Activated naive CD8-positive, alpha-beta T cell treated with anti-CD3 and anti-CD28 coated beads, Interleukin-2, amount 50 U/mL, for 24 hours (primary cell): ENCODE results near the gene TSGA10.
"Not testable (repeated sequence)": the region's sequence is repeated elsewhere in the genome, so short reads cannot be mapped to it uniquely, and the experiment has no call there.

Experiments
- ATAC-seq: fragments of 150-1000 bp; cut with Tn5 transposase; one replicate; pipeline ENCODE4 v1.10.0; 2021
- DNase-seq: peaks from one replicate; pipeline ENCODE4 v3.0.0; 2021
- H3K27ac Mint-ChIP-seq: one replicate; pipeline ENCODE4 v1.8.0; 2021; ENCODE audit warnings: mild to moderate bottlenecking, mixed read lengths
- H3K27me3 Mint-ChIP-seq: one replicate; pipeline ENCODE4 v1.8.0; 2021; ENCODE audit warnings: mixed read lengths
- H3K36me3 Mint-ChIP-seq: one replicate; pipeline ENCODE4 v1.8.0; 2021; ENCODE audit warnings: low read depth, mixed read lengths
- H3K4me1 Mint-ChIP-seq: one replicate; pipeline ENCODE4 v1.8.0; 2021; ENCODE audit warnings: mixed read lengths
- H3K4me3 Mint-ChIP-seq: one replicate; pipeline ENCODE4 v1.8.0; 2021; ENCODE audit warnings: mild to moderate bottlenecking, moderate library complexity, mixed read lengths
- H3K9me3 Mint-ChIP-seq: one replicate; pipeline ENCODE4 v1.8.0; 2021; ENCODE audit warnings: mixed read lengths

Gene TSGA10

DNA sequence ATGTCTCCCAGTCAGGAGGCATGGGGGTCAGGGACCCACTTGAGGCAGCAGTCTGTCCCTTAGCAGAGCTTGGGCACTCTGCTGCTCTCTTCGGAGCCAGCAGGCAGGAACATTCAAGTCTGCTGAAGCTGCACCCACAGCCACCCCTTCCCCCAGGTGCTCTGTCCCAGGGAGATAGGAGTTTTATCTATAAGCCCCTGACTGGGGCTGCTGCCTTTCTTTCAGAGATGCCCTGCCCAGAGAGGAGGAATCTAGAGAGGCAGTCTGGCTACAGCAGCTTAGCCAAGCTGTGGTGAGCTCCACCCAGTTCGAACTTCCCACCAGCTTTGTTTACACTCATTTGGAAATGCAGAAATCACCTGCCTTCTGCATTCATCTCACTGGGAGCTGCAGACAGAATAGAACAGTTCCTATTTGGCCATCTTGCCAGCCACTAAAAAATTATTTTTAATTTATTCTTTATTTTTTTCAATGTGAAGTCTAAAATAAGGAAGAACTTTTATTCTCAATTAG lies 19.6 kb downstream of the TSGA10 start:
- H3K4me3 Mint-ChIP-seq, H3K27me3 Mint-ChIP-seq, ATAC-seq, DNase-seq, H3K27ac Mint-ChIP-seq: not testable (repeated sequence)
- Mint-ChIP-seq H3K4me1 (peaks cover 10% of the 10 kb centered on the region), H3K36me3 (peaks cover 24% of the 10 kb centered on the region), H3K9me3 (peaks cover 49% of the 10 kb centered on the region)

DNA sequence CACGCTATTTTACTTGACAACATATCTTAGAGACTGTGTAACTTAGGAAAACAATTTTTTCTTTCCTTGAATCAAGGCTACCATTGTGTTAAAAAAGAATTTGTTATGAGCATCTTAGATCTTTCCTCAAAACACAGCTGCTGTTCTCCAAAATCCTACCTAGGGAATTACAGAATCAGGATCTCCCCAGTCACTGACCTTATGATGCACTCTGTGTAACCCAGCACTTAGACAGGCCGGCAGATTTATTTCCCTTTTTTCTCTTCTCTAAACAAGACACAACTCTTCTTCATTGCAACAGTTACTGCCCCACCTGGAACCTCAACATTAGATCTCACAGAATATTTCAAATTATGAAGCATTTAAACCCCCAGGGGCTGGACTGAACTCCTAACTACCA lies 26.8 kb downstream of the TSGA10 start:
- no peak for ATAC-seq

DNA sequence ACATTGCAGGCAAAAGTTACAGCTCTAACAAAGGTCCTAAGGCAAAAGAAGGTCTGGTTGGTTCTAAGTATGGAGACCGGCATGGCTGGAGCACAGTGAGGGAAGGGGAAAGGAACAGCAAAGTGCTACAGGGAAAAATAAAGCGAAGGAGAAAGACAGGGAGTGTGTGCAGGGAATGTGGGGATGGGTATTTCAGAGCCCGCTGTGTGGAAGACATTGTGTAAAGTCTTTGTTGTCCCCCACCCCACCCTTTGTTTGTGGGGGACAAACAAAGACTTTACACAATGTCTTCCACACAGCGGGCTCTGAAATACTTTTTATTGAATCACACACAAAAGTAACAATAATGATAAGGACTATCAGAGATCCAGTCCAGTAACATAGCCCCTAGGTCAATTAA lies 42.1 kb downstream of the TSGA10 start:
- no peaks in the 10 kb centered on the region for H3K9me3 Mint-ChIP-seq
- H3K27ac Mint-ChIP-seq = no peak overlapping the region
- no peaks in the 10 kb centered on the region for H3K36me3 Mint-ChIP-seq
- no peaks in the 10 kb centered on the region for H3K4me1 Mint-ChIP-seq
- H3K27me3 Mint-ChIP-seq = no peaks in the 10 kb centered on the region
- DNase-seq (no peak), ATAC-seq (no peak)
- no peak overlapping the region for H3K4me3 Mint-ChIP-seq

More for the DNA sequence above, 26.8 kb downstream of the TSGA10 start:
- Mint-ChIP-seq H3K9me3 (peaks cover 73% of the 10 kb centered on the region), H3K27me3 (no peaks in the 10 kb centered on the region), H3K27ac (no peak overlapping the region), H3K4me1 (no peaks in the 10 kb centered on the region), H3K4me3 (no peak overlapping the region), H3K36me3 (peaks cover 52% of the 10 kb centered on the region)
- DNase-seq = no peak

DNA sequence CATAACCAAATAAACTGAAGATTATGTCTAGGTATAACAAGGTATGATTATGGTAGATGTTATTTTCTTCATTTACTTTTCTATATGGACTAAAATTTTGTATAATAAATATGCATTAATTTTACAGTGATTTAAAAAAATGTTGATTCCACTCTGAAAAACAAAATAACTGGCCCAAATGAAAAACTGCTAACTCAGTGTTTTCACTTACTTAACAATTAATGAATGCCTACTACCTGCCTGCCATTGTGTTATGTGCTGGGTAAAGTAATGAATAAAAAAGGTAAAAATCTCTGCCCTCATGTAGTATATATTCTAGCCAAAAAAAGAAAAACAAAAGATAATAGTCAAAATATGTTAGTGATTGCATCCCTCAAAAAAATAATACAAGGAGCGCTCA lies 42.8 kb downstream of the TSGA10 start:
- Mint-ChIP-seq H3K27ac (no peak overlapping the region), H3K9me3 (no peaks in the 10 kb centered on the region)
- no peak for DNase-seq

DNA sequence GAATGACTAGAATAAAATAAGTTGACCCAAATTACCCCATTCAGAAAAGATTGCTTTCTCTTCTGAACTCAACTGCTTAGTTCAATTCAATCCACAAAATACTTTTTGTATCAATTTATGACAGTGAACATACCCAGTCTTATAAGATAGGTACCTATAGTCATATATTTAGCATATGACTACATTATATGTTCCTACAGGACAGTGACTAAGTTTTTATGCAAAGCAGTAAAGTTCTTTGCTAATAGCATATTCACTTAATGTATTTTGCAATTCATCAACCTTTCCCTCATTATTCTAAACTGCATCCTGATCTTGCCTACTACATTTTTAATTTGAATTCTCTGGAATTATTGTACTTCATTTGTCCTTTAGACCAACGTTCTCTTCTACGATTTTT lies 43.5 kb downstream of the TSGA10 start:
- no peaks in the 10 kb centered on the region for H3K4me1 Mint-ChIP-seq
- no peak overlapping the region for H3K27ac Mint-ChIP-seq
- ATAC-seq (no peak), DNase-seq (no peak)
- no peaks in the 10 kb centered on the region for H3K27me3 Mint-ChIP-seq
- H3K4me3 Mint-ChIP-seq = no peak overlapping the region
- H3K9me3 Mint-ChIP-seq = no peaks in the 10 kb centered on the region
- no peaks in the 10 kb centered on the region for H3K36me3 Mint-ChIP-seq

More for the DNA sequence above, 42.8 kb downstream of the TSGA10 start:
- H3K27me3 Mint-ChIP-seq = no peaks in the 10 kb centered on the region
- no peaks in the 10 kb centered on the region for H3K36me3 Mint-ChIP-seq
- no peak for ATAC-seq
- no peaks in the 10 kb centered on the region for H3K4me1 Mint-ChIP-seq
- H3K4me3 Mint-ChIP-seq = no peak overlapping the region

DNA sequence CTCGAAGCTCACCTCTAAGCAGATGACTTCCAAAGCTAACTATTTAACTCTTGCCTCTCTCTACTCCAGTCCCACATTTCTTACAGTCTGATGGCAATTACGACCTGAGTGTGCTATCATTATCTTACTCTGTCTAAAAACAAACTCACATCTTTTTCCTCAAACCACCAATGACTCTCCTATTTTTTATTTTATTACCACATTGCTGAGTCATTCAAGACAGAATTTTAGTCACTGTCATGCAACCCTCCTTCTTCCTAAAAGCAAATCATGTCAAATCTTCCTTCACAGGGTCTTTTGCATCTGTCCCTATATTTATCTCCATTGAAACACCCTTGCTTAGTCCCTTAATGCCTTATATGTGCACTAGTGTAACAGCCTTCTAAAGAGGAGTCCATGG lies 47.8 kb downstream of the TSGA10 start:
- Mint-ChIP-seq H3K4me3 (no peak overlapping the region), H3K36me3 (no peaks in the 10 kb centered on the region), H3K27ac (no peak overlapping the region), H3K27me3 (no peaks in the 10 kb centered on the region), H3K9me3 (no peaks in the 10 kb centered on the region), H3K4me1 (no peaks in the 10 kb centered on the region)
- DNase-seq (no peak), ATAC-seq (no peak)

DNA sequence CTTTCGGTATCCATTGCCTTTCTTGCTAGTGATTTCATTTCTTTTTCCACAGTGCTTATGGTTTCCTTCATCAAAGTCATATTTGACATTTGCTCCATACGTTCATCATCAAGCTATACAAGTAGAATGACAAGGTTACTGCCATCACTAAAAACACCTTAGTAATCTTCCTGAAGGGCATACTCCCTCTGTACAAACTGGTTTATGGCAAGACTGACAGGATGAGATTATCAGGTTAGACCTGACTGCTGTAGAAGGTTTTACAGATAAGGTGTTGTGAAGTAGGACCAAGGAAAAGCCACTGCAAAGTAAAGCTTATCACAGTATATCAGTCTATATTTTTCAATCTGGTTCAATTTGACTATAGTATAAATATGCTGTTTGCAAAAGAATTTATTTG lies 50.7 kb downstream of the TSGA10 start:
- DNase-seq (no peak), ATAC-seq (no peak)
- Mint-ChIP-seq H3K4me3 (no peak overlapping the region), H3K9me3 (no peaks in the 10 kb centered on the region), H3K4me1 (peaks cover 4% of the 10 kb centered on the region), H3K27me3 (no peaks in the 10 kb centered on the region), H3K27ac (no peak overlapping the region), H3K36me3 (no peaks in the 10 kb centered on the region)

DNA sequence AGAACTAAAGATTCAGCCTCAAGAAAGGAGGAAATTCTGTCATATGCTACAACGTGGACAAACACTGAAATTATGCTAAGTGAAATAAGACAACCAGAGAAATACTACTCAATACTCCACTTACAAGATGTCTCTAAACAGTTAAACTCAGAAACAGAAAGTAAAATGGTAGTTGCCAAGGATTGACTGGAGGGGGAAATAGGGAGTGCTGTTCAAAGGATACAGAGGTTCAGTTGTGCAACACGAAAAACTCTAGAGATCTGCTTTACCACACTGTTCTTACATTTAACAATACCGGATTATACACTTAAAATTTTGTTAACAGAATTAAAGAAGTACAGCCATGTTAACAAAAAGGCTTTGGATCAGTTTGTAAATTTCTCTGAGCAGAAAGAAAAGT lies 53.0 kb downstream of the TSGA10 start:
- ATAC-seq (no peak), DNase-seq (no peak)
- Mint-ChIP-seq H3K36me3 (no peaks in the 10 kb centered on the region), H3K4me3 (no peak overlapping the region), H3K27ac (no peak overlapping the region), H3K4me1 (peaks cover 6% of the 10 kb centered on the region), H3K9me3 (no peaks in the 10 kb centered on the region), H3K27me3 (no peaks in the 10 kb centered on the region)

DNA sequence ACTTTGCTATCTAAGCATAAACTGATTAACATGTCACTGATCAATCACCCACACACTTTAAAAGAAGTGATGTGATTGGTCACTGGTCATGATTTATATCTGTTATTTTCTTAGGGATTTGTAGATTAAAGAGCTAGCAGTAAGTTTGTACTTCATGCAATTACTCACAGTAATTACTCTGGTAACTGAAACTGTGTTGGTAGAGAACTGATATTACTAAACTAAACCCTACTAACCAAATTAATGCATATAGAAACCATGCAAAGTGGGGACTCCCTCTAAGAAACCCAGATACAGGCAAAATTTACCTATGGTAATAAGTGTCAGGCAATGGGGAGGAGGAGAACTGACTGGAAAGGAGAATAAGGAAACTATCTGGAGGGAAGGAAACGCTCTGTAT lies 58.0 kb downstream of the TSGA10 start:
- ATAC-seq (peak; percentile 52), DNase-seq (no peak)
- H3K27ac Mint-ChIP-seq = no peak overlapping the region
- no peaks in the 10 kb centered on the region for H3K27me3 Mint-ChIP-seq
- peaks cover 6% of the 10 kb centered on the region for H3K9me3 Mint-ChIP-seq
- peaks cover 9% of the 10 kb centered on the region for H3K4me1 Mint-ChIP-seq
- no peak overlapping the region for H3K4me3 Mint-ChIP-seq
- no peaks in the 10 kb centered on the region for H3K36me3 Mint-ChIP-seq

DNA sequence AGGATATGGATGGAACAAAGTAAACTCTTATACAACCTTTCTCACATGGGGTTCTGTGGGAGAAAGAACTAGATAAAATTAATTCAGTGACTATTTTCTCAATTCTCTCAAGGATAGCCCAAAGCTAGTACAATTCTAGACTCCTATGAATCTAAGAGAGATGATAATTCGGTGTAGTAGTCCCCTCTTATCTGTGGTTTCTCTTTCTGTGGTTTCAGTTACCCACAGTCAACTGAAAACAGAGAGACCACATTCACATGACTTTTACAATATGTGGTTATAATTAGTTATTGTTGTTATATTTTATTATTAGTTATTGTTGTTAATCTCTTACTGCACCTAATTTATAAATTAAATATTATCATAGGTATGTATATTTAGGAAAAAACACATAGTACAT lies 66.7 kb downstream of the TSGA10 start:
- H3K27ac Mint-ChIP-seq = no peak overlapping the region
- no peaks in the 10 kb centered on the region for H3K9me3 Mint-ChIP-seq
- peaks cover 4% of the 10 kb centered on the region for H3K27me3 Mint-ChIP-seq
- peaks cover 5% of the 10 kb centered on the region for H3K4me1 Mint-ChIP-seq
- H3K4me3 Mint-ChIP-seq = no peak overlapping the region
- DNase-seq (no peak), ATAC-seq (no peak)
- H3K36me3 Mint-ChIP-seq = no peaks in the 10 kb centered on the region

DNA sequence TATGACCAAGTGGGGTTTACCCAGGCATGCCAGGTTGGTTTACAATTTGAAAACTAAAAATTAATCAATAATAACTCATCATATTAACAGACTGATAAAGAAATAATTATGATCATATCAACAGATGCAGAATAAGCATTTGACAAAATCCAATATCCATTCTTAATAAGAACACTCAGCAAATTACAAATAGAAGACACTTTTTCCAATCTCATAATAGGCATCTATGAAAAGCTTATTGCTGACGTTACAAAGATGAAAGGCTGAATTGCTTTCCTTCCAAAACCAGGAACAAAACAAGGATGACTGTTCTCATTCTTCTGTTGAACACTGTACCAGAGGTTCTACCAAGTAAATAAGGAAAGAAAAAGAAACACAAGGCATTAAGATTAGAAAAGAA lies 68.4 kb downstream of the TSGA10 start:
- DNase-seq (no peak), ATAC-seq (no peak)
- no peak overlapping the region for H3K27ac Mint-ChIP-seq
- no peaks in the 10 kb centered on the region for H3K9me3 Mint-ChIP-seq
- peaks cover 5% of the 10 kb centered on the region for H3K4me1 Mint-ChIP-seq
- no peaks in the 10 kb centered on the region for H3K36me3 Mint-ChIP-seq
- no peak overlapping the region for H3K4me3 Mint-ChIP-seq
- H3K27me3 Mint-ChIP-seq = peaks cover 7% of the 10 kb centered on the region

DNA sequence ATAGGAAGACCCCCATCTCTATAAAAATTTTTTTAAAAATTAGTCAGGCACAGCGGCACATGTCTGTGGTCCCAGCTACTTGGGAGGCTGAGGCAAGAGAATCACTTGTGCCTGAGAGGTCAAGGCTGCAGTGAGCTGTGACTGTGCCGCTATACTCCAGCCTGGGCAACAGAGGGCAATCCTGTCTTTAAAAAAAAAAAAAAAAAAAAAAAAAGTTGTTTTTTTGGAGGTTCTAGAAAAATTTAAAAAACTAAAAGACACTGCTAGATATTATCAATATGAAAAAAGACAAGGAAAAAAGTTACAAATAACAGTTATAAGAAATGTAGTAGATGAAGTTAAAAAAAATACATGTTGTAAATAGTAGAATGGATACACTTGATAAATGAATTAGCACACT lies 69.3 kb downstream of the TSGA10 start:
- H3K4me1 Mint-ChIP-seq = peaks cover 5% of the 10 kb centered on the region
- no peaks in the 10 kb centered on the region for H3K36me3 Mint-ChIP-seq
- H3K27me3 Mint-ChIP-seq = peaks cover 7% of the 10 kb centered on the region
- ATAC-seq (no peak), DNase-seq (no peak)
- no peaks in the 10 kb centered on the region for H3K9me3 Mint-ChIP-seq
- H3K27ac Mint-ChIP-seq = no peak overlapping the region
- H3K4me3 Mint-ChIP-seq = no peak overlapping the region

DNA sequence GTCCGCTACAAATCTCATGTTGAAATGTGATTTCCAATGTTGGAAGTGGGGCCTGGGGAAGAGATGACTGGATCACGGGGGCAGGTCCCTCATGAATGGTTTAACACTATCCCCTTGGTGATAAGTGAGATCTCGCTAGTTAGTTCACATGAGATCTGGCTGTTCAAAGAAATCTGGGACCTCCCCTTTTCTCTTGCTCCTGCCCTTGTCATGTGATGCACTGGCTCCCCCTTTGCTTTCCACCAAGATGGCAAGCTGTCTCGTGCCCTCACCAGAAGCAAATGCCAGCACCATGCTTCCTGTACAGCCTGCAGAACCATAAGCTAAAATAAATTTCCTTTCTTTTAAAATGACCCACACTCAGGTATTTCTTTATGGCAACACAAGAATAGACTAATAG lies 70.5 kb downstream of the TSGA10 start:
- Mint-ChIP-seq H3K36me3 (no peaks in the 10 kb centered on the region), H3K9me3 (no peaks in the 10 kb centered on the region), H3K27ac (no peak overlapping the region), H3K4me1 (peaks cover 5% of the 10 kb centered on the region), H3K27me3 (peaks cover 7% of the 10 kb centered on the region), H3K4me3 (no peak overlapping the region)
- ATAC-seq (no peak), DNase-seq (no peak)

DNA sequence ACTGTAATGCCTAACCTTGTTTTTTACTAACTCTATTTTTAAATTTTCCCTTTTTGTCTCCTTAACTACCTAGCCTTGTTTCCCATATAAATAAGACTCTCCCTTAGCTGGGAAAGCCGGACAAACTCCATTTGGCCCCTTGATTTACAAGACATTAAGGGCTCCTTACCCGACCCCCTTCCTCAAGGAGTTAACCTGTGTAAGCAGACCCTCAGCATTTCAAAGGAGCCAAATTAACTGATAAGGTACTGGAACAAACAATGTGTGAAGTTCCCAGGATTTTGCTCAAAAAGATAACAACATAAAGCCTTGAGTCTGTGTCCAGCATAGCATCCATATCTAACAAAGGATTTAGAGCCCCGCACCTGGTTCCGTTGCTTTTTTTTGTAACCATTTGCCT lies 72.9 kb downstream of the TSGA10 start:
- no peak for DNase-seq
- Mint-ChIP-seq H3K27me3 (peaks cover 3% of the 10 kb centered on the region), H3K27ac (no peak overlapping the region), H3K36me3 (no peaks in the 10 kb centered on the region), H3K4me1 (no peaks in the 10 kb centered on the region), H3K4me3 (no peak overlapping the region), H3K9me3 (no peaks in the 10 kb centered on the region)
- ATAC-seq = no peak

DNA sequence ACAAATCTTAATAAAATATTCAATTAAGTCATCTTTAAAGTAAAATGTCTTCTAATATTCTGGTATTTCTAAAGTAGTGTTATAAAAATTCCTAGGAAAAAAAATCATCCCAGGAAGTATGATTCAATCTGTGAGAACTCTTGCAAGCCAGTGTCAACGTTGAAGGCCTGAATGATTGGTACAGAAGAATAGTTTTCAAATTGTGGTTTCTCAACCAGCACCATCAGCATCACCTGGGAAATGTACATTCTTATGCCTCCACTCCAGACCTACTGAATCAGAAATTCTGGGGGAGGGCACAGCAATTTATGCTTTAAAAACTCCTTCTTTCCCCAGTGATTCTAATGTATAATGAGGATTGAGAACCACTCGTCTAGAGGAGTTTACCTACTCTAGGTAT lies 75.5 kb downstream of the TSGA10 start:
- ATAC-seq (no peak), DNase-seq (no peak)
- Mint-ChIP-seq H3K9me3 (no peaks in the 10 kb centered on the region), H3K27ac (no peak overlapping the region), H3K27me3 (peaks cover 3% of the 10 kb centered on the region), H3K4me3 (no peak overlapping the region), H3K4me1 (no peaks in the 10 kb centered on the region), H3K36me3 (no peaks in the 10 kb centered on the region)

DNA sequence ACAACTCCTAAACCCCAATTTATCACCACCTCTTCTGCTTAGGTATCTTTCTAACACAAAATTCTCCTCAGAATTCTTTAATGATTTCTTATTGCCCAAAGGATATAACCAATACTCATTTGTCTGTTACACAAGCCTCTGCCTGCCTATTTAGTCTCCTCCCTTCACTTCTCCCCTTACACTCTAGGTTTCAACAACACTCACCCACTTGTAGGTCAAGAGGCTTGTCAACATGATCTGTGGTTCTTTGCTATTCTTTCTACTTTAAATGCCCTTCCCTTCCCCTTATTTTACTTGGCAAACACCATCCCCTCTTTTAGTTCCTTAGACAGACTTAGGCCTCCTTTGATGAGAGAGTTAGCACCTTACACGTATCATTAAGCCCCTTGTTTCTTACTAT lies 82.2 kb downstream of the TSGA10 start:
- no peak for ATAC-seq
- H3K27me3 Mint-ChIP-seq = no peaks in the 10 kb centered on the region
- no peaks in the 10 kb centered on the region for H3K4me1 Mint-ChIP-seq
- H3K36me3 Mint-ChIP-seq = no peaks in the 10 kb centered on the region
- no peaks in the 10 kb centered on the region for H3K9me3 Mint-ChIP-seq
- no peak overlapping the region for H3K4me3 Mint-ChIP-seq
- no peak overlapping the region for H3K27ac Mint-ChIP-seq
- DNase-seq = no peak
